ENCODE data around the gene SPACA9. TPM values are rescaled to one million over a fixed set of nuclear protein-coding genes. Genes with fewer than 3 reads are reported as not detected.

SPACA9 gene
- total RNA-seq, 1 donor from 2014 or later, result 5.0 TPM

- peaks cover 3% of the 10 kb centered on the region for H3K27me3 Mint-ChIP-seq (ENCODE audit: unreplicated experiment)
- no peaks in the 10 kb centered on the region for H3K4me1 Mint-ChIP-seq (ENCODE audit: low read depth, unreplicated experiment)
- no peak for TF ChIP-seq CTCF (IDR thresholded peaks at IDR 0.05; ENCODE audit: partially characterized antibody, unreplicated experiment)
- no peak overlapping the region for H3K4me3 Mint-ChIP-seq (ENCODE audit: unreplicated experiment)
- no peak for DNase-seq
- H3K27ac Mint-ChIP-seq (ENCODE audit: unreplicated experiment), result no peak overlapping the region
- peaks cover 2% of the 10 kb centered on the region for H3K9me3 Mint-ChIP-seq (ENCODE audit: unreplicated experiment)
- peaks cover 4% of the 10 kb centered on the region for H3K36me3 Mint-ChIP-seq (ENCODE audit: unreplicated experiment)
Measured at GRCh38 chr9:132887181-132888120, 8.8 kb downstream of the SPACA9 start.

GRCh38 chr9:132888151-132888550 is 9.5 kb downstream of the SPACA9 start:
- peaks cover 9% of the 10 kb centered on the region for H3K36me3 Mint-ChIP-seq (ENCODE audit: unreplicated experiment)
- H3K4me3 Mint-ChIP-seq (ENCODE audit: unreplicated experiment), result no peak overlapping the region
- H3K4me1 Mint-ChIP-seq (ENCODE audit: low read depth, unreplicated experiment), result no peaks in the 10 kb centered on the region
- no peak overlapping the region for H3K27ac Mint-ChIP-seq (ENCODE audit: unreplicated experiment)
- peaks cover 3% of the 10 kb centered on the region for H3K27me3 Mint-ChIP-seq (ENCODE audit: unreplicated experiment)
- H3K9me3 Mint-ChIP-seq (ENCODE audit: unreplicated experiment), result peaks cover 2% of the 10 kb centered on the region
- no peak for DNase-seq
- no peak for TF ChIP-seq CTCF (IDR thresholded peaks at IDR 0.05; ENCODE audit: partially characterized antibody, unreplicated experiment)

- H3K27ac Mint-ChIP-seq (ENCODE audit: unreplicated experiment), result no peak overlapping the region
- no peak for DNase-seq
- no peaks in the 10 kb centered on the region for H3K27me3 Mint-ChIP-seq (ENCODE audit: unreplicated experiment)
Measured at GRCh38 chr9:132892400-132892799, 13.7 kb downstream of the SPACA9 start.

GRCh38 chr9:132894346-132894745 is 15.6 kb downstream of the SPACA9 start:
- no peak overlapping the region for H3K27ac Mint-ChIP-seq (ENCODE audit: unreplicated experiment)
- no peaks in the 10 kb centered on the region for H3K27me3 Mint-ChIP-seq (ENCODE audit: unreplicated experiment)
- peaks cover 9% of the 10 kb centered on the region for H3K36me3 Mint-ChIP-seq (ENCODE audit: unreplicated experiment)
- H3K4me1 Mint-ChIP-seq (ENCODE audit: low read depth, unreplicated experiment), result peaks cover 15% of the 10 kb centered on the region
- no peak for DNase-seq
- H3K4me3 Mint-ChIP-seq (ENCODE audit: unreplicated experiment), result no peak overlapping the region
- H3K9me3 Mint-ChIP-seq (ENCODE audit: unreplicated experiment), result peaks cover 3% of the 10 kb centered on the region
- TF ChIP-seq CTCF (IDR thresholded peaks at IDR 0.05; ENCODE audit: partially characterized antibody, unreplicated experiment), result no peak

More at GRCh38 chr9:132892400-132892799, 13.7 kb downstream of the SPACA9 start:
- H3K4me3 Mint-ChIP-seq (ENCODE audit: unreplicated experiment), result no peak overlapping the region
- H3K36me3 Mint-ChIP-seq (ENCODE audit: unreplicated experiment), result peaks cover 9% of the 10 kb centered on the region
- no peaks in the 10 kb centered on the region for H3K9me3 Mint-ChIP-seq (ENCODE audit: unreplicated experiment)
- TF ChIP-seq CTCF (IDR thresholded peaks at IDR 0.05; ENCODE audit: partially characterized antibody, unreplicated experiment), result no peak
- peaks cover 6% of the 10 kb centered on the region for H3K4me1 Mint-ChIP-seq (ENCODE audit: low read depth, unreplicated experiment)

Measured in glutamatergic neuron (in vitro differentiated cells).